ENCODE measurements around the gene ARL4D.
"Not testable (repeated sequence)": the region's sequence is repeated elsewhere in the genome, so short reads cannot be mapped to it uniquely, and the experiment has no call there.

Gene ARL4D

GRCh38 chr17:43371227-43371821 is 27.5 kb upstream of the ARL4D start:
- no peak for DNase-seq

- DNase-seq, result no peak
Measured at GRCh38 chr17:43372273-43372911, 26.4 kb upstream of the ARL4D start.

GRCh38 chr17:43373356-43373755 is 25.4 kb upstream of the ARL4D start:
- DNase-seq, result no peak

GRCh38 chr17:43375915-43376314 is 22.9 kb upstream of the ARL4D start:
- not testable (repeated sequence) for DNase-seq

- no peak for DNase-seq
Measured at GRCh38 chr17:43377056-43377810, 21.6 kb upstream of the ARL4D start.

- DNase-seq, result no peak
Measured at GRCh38 chr17:43378766-43379165, 20.0 kb upstream of the ARL4D start.

- DNase-seq, result no peak
Measured at GRCh38 chr17:43380307-43380706, 18.5 kb upstream of the ARL4D start.

GRCh38 chr17:43381204-43381603 is 17.6 kb upstream of the ARL4D start:
- no peak for DNase-seq

- no peak for DNase-seq
Measured at GRCh38 chr17:43381621-43382020, 17.2 kb upstream of the ARL4D start.

GRCh38 chr17:43382776-43383175 is 16.0 kb upstream of the ARL4D start:
- no peak for DNase-seq

GRCh38 chr17:43383372-43383771 is 15.4 kb upstream of the ARL4D start:
- DNase-seq, result no peak

- DNase-seq, result no peak
Measured at GRCh38 chr17:43383826-43384475, 14.8 kb upstream of the ARL4D start.

GRCh38 chr17:43384476-43384862 is 14.3 kb upstream of the ARL4D start:
- DNase-seq, result no peak

GRCh38 chr17:43385046-43385831 is 13.6 kb upstream of the ARL4D start:
- DNase-seq, result no peak

GRCh38 chr17:43388359-43389045 is 10.3 kb upstream of the ARL4D start:
- peak; percentile 85 for DNase-seq

- DNase-seq, result peak; percentile 77
Measured at GRCh38 chr17:43389046-43389947, 9.5 kb upstream of the ARL4D start.

GRCh38 chr17:43392397-43392796 is 6.4 kb upstream of the ARL4D start:
- no peak for DNase-seq

GRCh38 chr17:43393944-43394482 is 4.8 kb upstream of the ARL4D start:
- DNase-seq, result peak; percentile 62

- DNase-seq, result not testable (repeated sequence)
Measured at GRCh38 chr17:43394696-43395095, 4.1 kb upstream of the ARL4D start.

GRCh38 chr17:43395165-43395564 is 3.6 kb upstream of the ARL4D start:
- no peak for DNase-seq

All from NCI-H526 treated with DMSO at 0.1 percent for 48 hours (cell line).